ENCODE data around the gene PRDM15. TPM values are rescaled to one million over a fixed set of nuclear protein-coding genes. Genes with fewer than 3 reads are reported as not detected.

PRDM15 gene
- total RNA-seq, 4 donors from 2014 or later, result 6.4 to 88.4 (median 21.1) TPM

- Histone ChIP-seq H3K36me3 (no peaks in the 10 kb centered on the region), H3K27ac (no peak overlapping the region), H3K27me3 (no peaks in the 10 kb centered on the region), H3K4me3 (no peak overlapping the region), H3K9me3 (no peaks in the 10 kb centered on the region), H3K4me1 (peaks cover 0 to 4% (median 2%) of the 10 kb centered on the region in 4 donors)
- 89% methylated on average over 21 of the region's 21 CpGs; no CpG with 5 or more reads in 1 of the 2 donors for whole genome bisulfite sequencing, 2 donors (ENCODE audit: low coverage in 1 of 2)
- TF ChIP-seq CTCF (IDR thresholded peaks at IDR 0.05) (no peak), POLR2AphosphoS5 (IDR thresholded peaks at IDR 0.05) (no peak)
- DNase-seq, result no peak
- in situ Hi-C loops (cut with MboI; ENCODE audit: low pct_ligation_motif_present in 1 of 4, low pct_unique_long_range_greater_than_20kb in 1 of 4, low sequenced_read_pairs in 3 of 4), result loop anchor here in 3 of 4 donors (10.0 to 25.0 kb wide), 3 partner anchors 91 to 304 kb away; no protein-coding TSS in a partner anchor
- intact Hi-C loops (cut with DNase I; ENCODE audit: low total_unique reads), result no loop called here
Measured at GRCh38 chr21:41821081-41821755, 57.9 kb downstream of the PRDM15 start.

GRCh38 chr21:41820384-41821080 is 58.6 kb downstream of the PRDM15 start:
- H3K36me3 ChIP-seq, result peaks cover 0 to under 1% (median 0%) of the 10 kb centered on the region in 4 donors

DNA sequence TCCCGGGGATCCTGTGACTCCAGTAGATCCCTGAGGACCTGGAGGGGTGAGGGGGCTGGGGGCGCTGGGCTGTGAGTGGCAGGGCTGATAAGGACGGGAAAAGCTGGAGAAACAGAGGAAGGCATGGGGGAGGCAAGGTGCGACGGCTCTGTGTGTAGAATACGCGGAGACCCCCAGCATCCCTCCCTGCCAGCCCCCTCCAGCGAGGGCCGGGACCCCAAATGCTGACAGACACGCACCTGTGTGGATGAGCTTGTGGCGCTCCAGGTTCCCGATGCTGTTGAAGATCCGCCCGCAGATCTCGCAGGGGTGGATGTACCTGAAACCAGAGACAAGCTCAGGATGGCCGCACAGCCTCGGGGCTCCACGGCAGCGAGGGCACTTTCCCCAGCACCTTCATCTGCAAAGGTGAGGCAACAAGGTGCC is 59.3 kb downstream of the PRDM15 start:
- intact Hi-C loops (cut with DNase I; ENCODE audit: low total_unique reads) (loop anchor here (5.0 kb wide), 1 partner anchor 297 kb away; no protein-coding TSS in a partner anchor), in situ Hi-C loops (cut with MboI; ENCODE audit: low pct_ligation_motif_present in 1 of 4, low pct_unique_long_range_greater_than_20kb in 1 of 4, low sequenced_read_pairs in 3 of 4) (loop anchor here in 3 of 4 donors (10.0 to 25.0 kb wide), 3 partner anchors 92 to 305 kb away; no protein-coding TSS in a partner anchor)
- no peak for DNase-seq
- WGBS, 2 donors (ENCODE audit: low coverage in 1 of 2), result 99% methylated on average over 19 of the region's 19 CpGs; no CpG with 5 or more reads in 1 of the 2 donors
- Histone ChIP-seq H3K36me3 (peaks cover 0 to 6% (median 0%) of the 10 kb centered on the region in 4 donors), H3K4me1 (peaks cover 0 to 4% (median 2%) of the 10 kb centered on the region in 4 donors), H3K27ac (no peak overlapping the region), H3K27me3 (no peaks in the 10 kb centered on the region), H3K9me3 (no peaks in the 10 kb centered on the region), H3K4me3 (no peak overlapping the region)
- TF ChIP-seq CTCF (IDR thresholded peaks at IDR 0.05) (no peak), POLR2AphosphoS5 (IDR thresholded peaks at IDR 0.05) (no peak), POLR2A (IDR thresholded peaks at IDR 0.05) (no peak), EP300 (IDR thresholded peaks at IDR 0.05; ENCODE audit: low read depth) (no peak)

More at GRCh38 chr21:41820384-41821080, 58.6 kb downstream of the PRDM15 start:
- in situ Hi-C loops (cut with MboI; ENCODE audit: low pct_ligation_motif_present in 1 of 4, low pct_unique_long_range_greater_than_20kb in 1 of 4, low sequenced_read_pairs in 3 of 4), result loop anchor here in 3 of 4 donors (10.0 to 25.0 kb wide), 3 partner anchors 92 to 304 kb away; no protein-coding TSS in a partner anchor
- no peak for TF ChIP-seq CTCF (IDR thresholded peaks at IDR 0.05)
- TF ChIP-seq POLR2A (IDR thresholded peaks at IDR 0.05), result no peak
- TF ChIP-seq POLR2AphosphoS5 (IDR thresholded peaks at IDR 0.05), result no peak
- no peak for TF ChIP-seq EP300 (IDR thresholded peaks at IDR 0.05; ENCODE audit: low read depth)
- Histone ChIP-seq H3K9me3 (no peaks in the 10 kb centered on the region), H3K27ac (no peak overlapping the region), H3K4me1 (peaks cover 0 to 4% (median 2%) of the 10 kb centered on the region in 4 donors), H3K4me3 (no peak overlapping the region), H3K27me3 (no peaks in the 10 kb centered on the region)
- no peak for DNase-seq
- 95 to 100% methylated on average over 3 to 19 of the region's 19 CpGs for WGBS, 2 donors (ENCODE audit: low coverage in 1 of 2)
- intact Hi-C loops (cut with DNase I; ENCODE audit: low total_unique reads), result no loop called here

DNA sequence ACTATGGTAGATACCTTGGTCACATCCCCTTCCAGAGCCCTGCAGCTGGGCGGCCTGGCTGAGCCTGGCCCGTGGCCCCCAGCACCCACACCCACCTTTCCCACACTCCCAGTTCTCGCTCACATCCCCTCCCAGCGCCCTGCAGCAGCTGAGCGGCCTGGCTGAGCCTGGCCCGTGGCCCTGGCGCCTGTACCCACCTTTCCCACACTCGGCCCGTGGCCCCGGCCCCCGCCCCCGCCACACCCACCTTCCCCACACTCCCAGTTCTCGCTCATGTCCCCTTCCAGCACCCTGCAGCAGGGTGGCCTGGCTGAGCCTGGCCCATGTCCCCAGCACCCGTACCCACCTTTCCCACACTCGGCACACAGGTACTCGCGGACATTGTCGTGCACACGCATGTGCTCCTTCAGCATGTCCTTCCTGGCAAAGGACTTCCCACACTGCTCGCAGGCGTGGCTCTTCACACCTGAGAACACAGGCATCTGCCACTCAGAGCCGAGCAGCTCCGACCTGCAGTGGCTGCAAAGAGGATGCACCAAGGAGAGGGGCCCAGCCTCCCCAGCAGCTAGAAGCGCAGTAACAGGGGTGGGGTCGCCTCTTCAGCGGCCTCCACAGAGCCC is 59.8 kb downstream of the PRDM15 start:
- in situ Hi-C loops (cut with MboI; ENCODE audit: low pct_ligation_motif_present in 1 of 4, low pct_unique_long_range_greater_than_20kb in 1 of 4, low sequenced_read_pairs in 3 of 4) (loop anchor here in 3 of 4 donors (25.0 kb wide), 2 partner anchors 93 to 293 kb away; no protein-coding TSS in a partner anchor), intact Hi-C loops (cut with DNase I; ENCODE audit: low total_unique reads) (loop anchor here (5.0 kb wide), 1 partner anchor 298 kb away; no protein-coding TSS in a partner anchor)
- no peak overlapping the region for H3K27ac ChIP-seq
- peaks cover 0 to 4% (median 2%) of the 10 kb centered on the region in 4 donors for H3K4me1 ChIP-seq
- H3K4me3 ChIP-seq, result no peak overlapping the region
- 92 to 94% methylated on average over 17 to 26 of the region's 26 CpGs for WGBS, 2 donors (ENCODE audit: low coverage in 1 of 2)
- TF ChIP-seq POLR2AphosphoS5 (IDR thresholded peaks at IDR 0.05) (no peak), CTCF (IDR thresholded peaks at IDR 0.05) (no peak), POLR2A (IDR thresholded peaks at IDR 0.05) (no peak), EP300 (IDR thresholded peaks at IDR 0.05; ENCODE audit: low read depth) (no peak)
- no peak for DNase-seq
- no peaks in the 10 kb centered on the region for H3K27me3 ChIP-seq
- H3K9me3 ChIP-seq, result no peaks in the 10 kb centered on the region
- peaks cover 0 to 6% (median 0%) of the 10 kb centered on the region in 4 donors for H3K36me3 ChIP-seq

All from transverse colon (tissue), 4 donors.